Ishikawa (cell line): ENCODE measurements around the gene EPHB4.

Experiments
- CEBPB ChIP-seq: IDR thresholded peaks from 2 replicates; pipeline ENCODE4 v1.6.1; 2012
- CREB1 ChIP-seq: IDR thresholded peaks from 2 replicates; pipeline ENCODE4 v1.6.1; 2012; ENCODE audit warnings: low read depth
- EGR1 ChIP-seq: IDR thresholded peaks from 2 replicates; pipeline ENCODE4 v1.6.1; 2012
- EP300 ChIP-seq: IDR thresholded peaks from 2 replicates; pipeline ENCODE4 v1.6.1; 2012; ENCODE audit warnings: borderline replicate concordance
- MAX ChIP-seq: IDR thresholded peaks from 2 replicates; pipeline ENCODE4 v1.6.1; 2012
- REST ChIP-seq: IDR thresholded peaks from 2 replicates; pipeline ENCODE4 v1.6.1; 2012; ENCODE audit warnings: low read depth, mild to moderate bottlenecking
- ZBTB7A ChIP-seq: IDR thresholded peaks from 2 replicates; pipeline ENCODE4 v1.6.1; 2012; ENCODE audit warnings: low read depth

GRCh38 chr7:100830396-100830795 lies 3.1 kb upstream of the EPHB4 start:
- TF ChIP-seq EP300 (no peak), REST (no peak), MAX (no peak), EGR1 (no peak), ZBTB7A (no peak), CREB1 (no peak), CEBPB (no peak)
